Activated CD4-positive, alpha-beta T cell treated with anti-CD3 and anti-CD28 coated beads for 48 hours (primary cell): ENCODE measurements around the gene CASKIN1.
A peak's percentile ranks its signal among the peaks of the same experiment; 100 is the strongest.

Experiments used
- DNase-seq: peaks from one replicate; pipeline ENCODE4 v3.0.0-alpha.2; 2020

Gene CASKIN1

DNA sequence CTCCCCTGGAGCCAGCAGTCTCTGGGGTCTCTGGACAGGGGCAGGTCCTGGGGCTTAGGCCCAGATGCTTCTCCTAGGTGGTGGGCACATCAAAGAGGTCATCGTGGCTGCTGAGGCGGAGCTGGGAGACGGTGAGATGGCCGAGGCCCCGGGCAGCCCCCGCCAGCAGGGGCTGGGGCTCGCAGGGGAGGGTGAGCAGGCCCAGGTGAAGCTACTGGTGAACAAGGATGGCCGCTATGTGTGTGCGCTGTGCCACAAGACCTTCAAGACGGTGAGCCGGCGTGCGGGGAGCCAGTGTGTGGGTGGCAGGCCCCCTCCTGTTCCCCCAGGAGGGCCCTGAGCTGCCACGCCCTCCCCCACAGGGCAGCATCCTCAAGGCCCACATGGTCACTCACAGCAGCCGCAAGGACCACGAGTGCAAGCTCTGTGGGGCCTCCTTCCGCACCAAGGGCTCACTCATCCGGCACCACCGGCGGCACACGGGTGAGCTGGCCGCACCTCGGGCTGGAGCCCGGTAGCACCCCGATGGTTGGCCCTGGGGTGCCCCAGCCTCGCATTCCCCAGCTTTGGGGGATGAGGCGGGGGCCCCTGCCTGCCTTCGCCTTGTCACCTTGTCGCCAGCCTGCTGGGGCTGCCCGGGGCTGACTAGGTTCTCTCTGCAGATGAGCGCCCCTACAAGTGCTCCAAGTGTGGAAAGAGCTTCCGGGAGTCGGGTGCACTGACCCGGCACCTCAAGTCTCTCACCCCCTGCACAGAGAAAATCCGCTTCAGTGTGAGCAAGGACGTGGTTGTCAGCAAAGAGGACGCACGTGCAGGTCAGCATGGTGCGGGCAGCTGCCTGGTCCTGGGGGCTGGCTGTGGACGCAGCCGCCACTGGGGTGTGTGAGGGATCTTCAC is 35.9 kb upstream of the CASKIN1 start:
- DNase-seq = no peak

DNA sequence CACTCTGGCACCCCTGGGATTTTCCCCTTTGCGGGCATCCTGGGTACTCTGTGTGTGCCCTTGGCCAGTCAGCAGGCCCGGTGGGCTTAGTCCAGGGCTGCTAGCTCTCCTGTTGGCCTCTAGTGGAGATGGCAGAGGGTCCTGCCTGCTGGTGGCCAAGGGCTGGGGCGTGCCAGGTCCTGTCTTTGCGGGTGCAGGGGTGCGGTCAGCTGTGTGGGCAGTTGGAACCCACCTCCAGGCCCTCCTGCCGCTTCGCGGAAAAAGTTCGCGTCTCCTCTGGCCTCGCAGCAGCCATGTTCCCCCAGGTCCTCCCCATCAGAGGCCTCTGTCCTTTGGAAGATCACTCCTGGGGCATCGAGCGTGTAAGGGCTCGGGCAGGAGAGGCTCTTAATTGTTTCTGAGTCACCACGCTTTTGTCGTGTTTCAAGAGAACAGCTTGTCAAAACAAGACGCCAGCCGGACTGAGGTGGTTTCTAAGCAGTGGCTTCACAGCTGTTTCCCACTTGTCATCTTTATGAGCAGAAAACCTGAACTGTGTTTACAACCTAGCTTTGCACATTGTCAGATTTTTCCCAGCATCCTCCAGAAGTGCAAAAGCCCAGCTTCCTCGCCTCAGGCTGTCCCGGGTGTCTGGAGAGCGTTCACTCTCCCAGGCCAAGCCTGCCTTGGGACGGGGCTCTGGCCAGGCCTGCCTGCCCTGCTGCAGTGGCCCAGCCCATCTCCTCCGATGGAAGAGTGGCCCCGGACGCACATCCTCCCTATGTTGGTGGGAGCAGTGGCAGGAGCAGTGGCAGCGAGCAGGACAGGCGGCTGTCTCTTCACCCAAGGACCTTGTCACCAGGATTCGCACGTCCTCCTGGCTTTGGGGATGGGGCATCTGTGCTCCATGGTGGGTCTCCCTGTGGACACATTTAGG is 34.9 kb upstream of the CASKIN1 start:
- DNase-seq = no peak

DNA sequence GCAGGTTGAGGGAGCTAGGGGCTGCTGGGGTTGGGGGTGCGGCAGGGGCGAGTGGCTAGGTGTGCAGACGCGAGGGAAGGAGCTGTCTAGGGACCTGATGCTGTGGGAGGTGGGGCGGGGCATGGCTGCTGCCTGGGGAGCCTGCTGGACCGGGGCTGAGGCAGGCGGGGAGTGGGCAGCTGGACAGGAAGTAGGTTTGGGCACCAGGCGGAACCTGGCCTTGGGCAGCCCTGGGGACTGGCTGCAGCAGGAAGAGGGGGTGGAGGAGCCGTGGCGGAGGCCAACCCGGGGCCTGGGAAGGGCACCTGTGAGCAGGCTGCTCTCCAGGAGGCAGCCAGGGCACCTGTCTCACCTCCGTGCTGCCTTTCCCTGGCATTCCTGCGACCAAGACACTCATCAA is 34.0 kb upstream of the CASKIN1 start:
- DNase-seq = no peak

DNA sequence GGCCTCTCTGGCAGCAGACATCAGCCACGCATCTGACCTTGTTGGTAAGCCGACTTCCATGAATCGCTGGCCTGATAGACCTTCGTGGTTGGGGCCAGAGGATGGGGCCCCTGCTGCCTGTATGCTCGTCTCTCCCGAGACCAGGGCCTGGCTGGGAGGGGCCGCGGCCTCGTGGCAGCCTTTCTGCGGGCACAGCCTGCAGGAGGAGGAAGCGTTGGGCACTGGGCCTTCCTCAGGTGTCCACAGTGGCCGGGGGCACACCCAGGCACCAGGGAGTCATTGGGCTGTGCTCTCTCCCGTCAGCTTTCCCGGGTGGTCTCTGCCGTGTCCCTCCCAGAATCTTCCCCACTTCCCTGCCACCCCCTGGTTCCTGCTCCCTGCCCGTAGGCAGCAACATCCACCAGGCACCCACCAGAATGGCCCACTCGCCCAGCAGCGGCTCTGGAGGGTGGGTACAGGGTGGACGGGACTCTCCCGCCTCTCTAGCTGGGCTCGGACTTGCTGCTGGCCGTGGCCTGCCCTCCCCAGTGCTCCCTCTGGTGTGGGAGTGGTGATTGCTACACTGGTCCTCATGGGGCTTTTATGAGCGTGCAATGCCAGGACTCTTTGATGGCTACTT is 33.3 kb upstream of the CASKIN1 start:
- no peak for DNase-seq

DNA sequence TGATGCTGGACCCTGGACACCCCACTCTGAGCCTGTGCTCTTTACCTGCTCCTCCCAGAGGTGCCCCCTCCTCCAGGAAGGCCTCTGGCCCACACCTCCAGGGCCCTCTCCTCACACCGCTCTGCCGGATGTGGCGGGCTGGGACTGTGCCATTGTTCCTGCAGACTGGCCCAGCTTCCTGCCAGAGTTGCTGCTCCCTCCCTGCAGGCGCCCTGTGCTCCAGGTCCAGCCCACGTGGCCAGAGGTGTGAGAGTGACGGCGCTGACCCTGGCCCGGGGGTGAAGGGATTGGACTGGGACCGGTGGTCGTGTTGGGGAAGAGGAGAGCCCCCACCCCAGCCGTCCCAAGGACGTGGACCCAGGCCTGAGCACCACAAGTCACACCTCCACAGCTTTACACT is 32.7 kb upstream of the CASKIN1 start:
- no peak for DNase-seq

DNA sequence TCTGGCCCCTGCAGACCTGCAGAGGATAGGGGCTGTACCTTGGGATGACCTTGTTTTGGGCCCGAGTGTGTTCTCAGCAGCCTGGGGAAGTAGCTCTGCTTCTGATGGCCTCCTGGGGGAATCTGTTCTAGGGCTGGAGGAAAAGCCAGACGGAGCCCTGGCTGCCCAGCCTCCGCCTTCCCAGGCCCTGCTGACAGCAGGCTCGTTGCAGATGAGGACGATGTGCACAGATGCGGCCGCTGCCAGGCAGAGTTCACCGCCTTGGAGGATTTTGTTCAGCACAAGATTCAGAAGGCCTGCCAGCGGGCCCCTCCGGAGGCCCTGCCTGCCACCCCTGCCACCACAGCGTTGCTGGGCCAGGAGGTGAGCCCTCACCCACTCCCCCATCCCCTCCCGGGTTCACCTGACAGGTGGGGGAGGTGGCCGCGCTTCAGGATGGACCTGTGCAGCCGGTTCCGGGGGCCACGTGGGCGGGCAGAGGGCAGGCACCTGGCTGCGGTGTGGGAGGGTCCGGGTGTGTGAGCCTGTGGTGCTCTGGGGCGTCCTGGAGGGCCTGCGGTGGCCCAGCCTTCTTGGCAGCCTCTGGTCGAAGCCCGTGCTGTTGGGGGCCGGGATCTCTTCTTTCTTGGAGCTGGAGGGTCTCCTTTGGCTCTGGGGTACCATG is 31.9 kb upstream of the CASKIN1 start:
- DNase-seq = no peak

DNA sequence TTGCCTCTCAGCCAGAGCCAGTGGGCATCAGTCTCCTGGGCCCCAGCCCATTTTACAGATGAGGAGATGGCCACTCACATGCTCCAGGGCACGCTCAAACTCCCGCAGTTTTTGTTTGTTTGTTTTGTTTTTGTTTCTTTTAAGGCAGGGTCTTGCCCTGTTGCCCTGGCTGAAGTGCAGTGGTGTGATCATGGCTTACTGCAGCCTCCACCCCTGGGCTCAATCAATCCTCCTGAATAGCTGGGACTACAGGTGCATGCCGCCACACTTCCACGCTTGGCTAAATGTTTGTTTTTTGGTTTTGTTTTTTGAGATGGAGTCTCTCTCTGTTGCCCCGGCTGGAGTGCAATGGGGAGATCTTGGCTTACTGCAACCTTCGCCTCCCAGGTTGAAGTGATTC is 30.5 kb upstream of the CASKIN1 start:
- DNase-seq = no peak

DNA sequence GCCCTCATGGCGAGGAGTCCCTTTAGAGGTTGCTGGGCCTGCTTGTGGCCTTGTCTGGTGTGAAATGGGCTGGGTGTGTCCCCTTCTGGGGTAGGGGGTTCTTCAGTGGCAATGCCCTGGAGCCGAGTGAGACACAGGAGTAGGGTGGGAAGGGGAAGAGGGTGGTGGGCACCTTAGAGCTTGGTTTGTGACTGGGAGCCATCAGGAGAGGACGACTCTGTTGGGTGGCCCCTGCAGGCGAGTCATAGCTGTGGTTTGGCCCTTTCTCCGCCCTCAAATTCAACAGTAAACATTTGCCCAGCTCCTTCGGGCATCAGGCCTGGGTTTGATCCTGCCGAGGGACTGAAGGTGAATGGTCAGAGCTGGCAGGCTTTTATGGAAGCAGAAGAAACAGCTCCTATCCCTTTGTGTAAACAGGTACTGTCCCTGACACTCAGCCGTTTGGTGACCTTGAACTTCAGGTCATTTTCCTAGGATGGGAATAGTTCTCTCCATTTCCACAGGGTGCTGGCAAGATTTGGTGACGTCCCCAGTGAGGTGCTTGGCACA is 29.9 kb upstream of the CASKIN1 start:
- DNase-seq = no peak

DNA sequence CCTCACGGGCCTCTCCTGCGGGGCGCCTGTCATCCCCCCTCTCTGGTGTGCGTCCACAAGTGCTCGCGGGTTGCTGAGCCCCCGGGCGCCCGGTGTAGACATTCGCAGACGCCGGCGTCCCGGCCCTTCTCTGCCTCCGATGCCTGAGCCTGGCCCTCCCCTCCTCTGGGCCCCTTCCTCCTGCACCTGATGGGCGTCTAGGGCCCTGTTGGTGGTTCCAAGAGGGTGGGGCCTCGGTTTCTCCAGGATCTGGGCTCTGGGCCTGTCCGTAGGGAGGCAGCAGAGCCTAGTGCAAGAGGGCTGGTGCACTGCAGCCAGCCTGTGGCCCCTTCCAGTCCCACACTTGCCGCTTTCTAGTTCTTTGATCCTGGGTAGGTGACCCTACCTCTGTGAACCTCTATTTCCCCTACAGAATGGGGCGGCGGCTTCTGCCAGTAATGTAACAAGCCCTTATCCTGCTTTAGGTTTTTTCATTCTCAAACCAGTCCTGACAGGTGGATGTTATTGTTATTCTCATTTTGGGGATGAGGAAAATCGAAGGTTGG is 27.6 kb upstream of the CASKIN1 start:
- peak; percentile 48 for DNase-seq

DNA sequence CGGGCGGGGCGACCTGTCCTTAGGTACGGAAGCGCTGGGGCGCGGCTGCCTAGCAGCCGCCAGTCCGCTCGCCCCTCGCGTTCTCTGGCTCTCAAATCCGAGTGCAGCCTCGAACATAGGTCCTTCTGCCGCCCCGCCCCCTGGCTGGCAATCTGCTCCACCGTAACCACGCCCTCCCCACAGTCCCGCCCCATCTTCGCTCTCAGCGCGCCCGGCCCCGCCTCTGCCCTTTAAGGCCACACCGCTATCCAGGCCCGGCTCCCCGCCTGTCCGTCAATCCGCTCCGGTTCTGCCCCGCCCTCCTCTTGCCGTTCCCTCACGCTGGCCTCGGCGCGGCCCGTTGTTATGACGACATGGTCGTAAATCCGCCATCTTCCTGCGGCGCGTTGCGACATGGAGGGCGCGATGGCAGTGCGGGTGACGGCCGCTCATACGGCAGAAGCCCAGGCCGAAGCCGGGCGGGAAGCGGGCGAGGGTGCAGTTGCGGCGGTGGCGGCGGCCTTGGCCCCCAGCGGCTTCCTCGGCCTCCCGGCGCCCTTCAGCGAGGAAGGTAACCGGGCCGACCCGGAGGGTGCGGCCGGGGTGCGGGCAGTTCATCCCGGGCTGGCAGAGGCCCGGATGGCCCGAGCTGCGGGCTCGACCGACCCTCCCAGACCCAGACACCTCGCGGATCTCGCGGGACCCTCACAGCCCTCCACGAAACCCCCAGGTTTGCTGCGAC is 27.0 kb upstream of the CASKIN1 start, which contains the start of gene E4F1:
TSS of gene E4F1 (plus strand) at position 371 of the 721 bp plus-strand sequence. CDS start at position 394, 23 bp downstream.
- peak; percentile 100 for DNase-seq

DNA sequence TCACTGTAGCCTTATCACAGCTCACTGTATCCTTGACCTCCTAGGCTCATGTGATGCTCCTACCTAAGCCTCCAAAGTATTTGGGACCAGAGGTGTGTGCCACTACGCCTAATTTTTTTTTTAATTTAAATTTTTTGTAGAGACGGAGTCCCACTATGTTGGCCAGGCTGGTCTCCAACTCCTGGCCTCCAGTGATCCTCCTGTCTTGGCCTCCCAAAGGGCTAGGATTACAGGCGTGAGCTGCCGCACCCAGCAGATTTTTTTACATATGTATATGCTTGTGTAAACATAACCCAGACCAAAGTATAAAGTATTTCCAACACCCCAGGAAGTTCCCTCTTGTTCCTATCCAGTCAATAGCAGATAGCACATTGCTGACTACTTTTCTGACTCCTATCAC is 19.9 kb upstream of the CASKIN1 start:
- no peak for DNase-seq

DNA sequence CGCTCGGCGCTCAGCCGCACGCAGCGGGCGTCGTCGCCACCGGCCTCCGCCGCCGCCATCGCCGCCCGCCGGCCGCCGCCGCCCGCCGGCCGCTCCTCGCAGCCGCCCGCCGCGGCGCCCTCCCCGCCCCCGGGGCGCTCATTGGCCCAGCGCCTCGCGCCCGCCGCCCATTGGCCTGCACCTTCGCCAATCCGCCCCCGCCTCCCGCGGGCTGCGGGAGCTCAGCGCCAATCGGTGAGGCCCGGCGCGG is 18.2 kb upstream of the CASKIN1 start, which contains the start of gene PGP:
TSS of gene PGP (minus strand) at position 122 of the 250 bp plus-strand sequence. CDS start at position 59, 63 bp downstream.
- DNase-seq = no peak

DNA sequence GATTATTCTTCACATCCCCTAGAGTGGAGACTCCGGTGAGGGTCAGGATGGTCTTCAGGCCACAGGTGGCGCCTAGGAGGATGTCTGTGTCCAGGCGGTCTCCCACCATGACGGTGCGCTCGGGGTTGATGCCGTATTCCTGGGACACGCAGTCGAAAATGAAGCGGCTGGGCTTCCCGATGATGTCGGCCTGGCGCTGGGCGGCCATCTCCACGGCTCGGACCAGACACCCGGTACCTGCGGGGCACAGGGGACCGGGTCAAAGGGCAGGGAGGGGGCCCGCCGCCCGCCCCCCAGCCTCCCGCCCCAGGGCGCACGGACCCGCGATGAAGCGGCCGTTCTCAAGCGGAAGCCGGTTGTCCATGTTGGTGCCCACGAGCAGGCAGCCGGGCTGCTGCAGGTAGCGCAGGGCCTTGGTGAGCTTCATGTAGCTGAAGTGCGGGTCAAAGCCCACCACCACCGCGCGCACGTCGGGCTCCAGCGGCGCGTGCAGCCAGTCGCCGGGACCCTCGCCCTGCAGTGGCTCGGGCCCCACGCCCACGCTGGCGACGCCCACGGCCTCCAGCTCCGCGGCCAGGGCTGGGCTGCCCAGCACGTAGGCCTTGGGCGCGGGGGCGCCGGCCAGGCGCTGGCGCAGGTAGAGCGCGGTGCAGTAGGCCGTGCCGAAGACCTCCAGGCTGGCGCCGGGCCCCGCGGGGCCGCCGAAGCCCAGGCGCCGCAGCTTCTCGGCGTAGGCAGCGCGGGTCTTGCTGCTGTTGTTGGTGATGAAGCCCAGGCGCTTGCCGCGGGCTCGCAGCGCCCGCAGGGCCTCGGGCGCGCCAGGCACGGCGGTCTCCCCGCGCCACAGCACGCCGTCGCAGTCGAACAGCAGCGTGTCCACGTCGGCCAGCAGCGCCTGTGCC is 17.7 kb upstream of the CASKIN1 start:
- DNase-seq = no peak

DNA sequence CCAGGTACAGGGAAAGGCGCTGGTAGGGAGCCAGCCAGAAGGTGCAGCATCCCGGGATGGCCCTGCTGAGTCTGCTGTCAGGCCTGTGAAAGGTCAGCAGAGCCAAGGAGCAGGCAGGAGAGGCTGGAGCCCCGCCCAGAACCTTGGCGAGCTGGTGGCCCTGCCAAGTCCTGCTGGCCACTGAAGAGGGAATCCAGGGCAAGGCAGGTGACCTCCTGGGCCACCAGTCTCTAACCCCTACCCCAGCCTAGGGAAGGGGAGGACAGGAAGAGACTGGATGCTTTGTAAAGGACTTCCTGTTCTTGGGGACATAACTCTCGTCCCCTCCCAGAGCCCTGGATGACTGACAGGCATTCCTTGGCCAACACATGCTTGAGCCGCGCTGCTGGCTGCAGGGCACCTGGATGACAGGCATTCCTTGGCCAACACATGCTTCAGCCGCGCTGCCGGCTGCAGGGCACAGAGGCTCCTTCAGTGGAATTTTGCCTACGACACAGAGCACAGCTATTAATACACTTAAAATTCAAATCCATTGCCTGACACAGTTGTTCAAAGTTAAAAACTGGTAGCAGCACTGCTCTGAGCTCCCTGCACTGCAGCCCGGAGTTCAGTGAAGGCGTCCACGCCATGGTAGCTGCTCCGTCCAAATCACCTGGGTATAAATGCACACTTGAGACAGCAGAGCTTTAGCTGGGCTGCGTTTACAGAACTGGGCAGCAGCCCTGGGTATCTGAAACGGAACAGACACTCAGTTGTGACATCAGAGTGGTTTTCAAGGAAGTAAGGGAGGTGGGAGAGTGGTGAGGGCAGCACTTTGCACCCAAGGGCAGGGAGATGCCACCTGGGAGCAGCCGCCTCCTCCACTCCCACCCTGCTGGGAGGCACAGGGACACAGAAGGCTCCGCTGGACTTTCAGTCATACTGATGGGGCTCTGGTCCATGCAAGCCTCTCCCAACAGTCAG is 16.2 kb upstream of the CASKIN1 start:
- no peak for DNase-seq

DNA sequence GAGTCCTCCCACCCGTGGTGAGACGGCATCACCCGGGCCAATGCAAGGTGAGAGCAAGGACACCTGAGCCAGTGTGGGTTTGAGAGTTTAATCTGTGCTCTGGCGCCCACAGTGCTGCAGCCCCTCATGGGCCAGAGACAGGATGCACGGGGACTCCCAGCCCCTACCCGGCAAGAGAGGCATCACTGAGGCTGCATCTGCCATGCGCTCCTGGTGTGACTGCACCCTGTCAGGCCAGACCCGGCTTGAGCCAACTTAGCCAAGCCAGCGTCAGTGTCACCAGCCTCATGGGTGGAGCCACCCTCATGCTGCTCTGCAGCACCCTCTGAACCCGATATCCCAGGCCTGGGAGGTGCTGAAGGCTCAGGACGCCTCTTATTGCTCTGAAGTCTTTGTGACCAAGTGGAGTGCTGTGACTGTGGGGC is 15.5 kb upstream of the CASKIN1 start:
- DNase-seq = no peak

DNA sequence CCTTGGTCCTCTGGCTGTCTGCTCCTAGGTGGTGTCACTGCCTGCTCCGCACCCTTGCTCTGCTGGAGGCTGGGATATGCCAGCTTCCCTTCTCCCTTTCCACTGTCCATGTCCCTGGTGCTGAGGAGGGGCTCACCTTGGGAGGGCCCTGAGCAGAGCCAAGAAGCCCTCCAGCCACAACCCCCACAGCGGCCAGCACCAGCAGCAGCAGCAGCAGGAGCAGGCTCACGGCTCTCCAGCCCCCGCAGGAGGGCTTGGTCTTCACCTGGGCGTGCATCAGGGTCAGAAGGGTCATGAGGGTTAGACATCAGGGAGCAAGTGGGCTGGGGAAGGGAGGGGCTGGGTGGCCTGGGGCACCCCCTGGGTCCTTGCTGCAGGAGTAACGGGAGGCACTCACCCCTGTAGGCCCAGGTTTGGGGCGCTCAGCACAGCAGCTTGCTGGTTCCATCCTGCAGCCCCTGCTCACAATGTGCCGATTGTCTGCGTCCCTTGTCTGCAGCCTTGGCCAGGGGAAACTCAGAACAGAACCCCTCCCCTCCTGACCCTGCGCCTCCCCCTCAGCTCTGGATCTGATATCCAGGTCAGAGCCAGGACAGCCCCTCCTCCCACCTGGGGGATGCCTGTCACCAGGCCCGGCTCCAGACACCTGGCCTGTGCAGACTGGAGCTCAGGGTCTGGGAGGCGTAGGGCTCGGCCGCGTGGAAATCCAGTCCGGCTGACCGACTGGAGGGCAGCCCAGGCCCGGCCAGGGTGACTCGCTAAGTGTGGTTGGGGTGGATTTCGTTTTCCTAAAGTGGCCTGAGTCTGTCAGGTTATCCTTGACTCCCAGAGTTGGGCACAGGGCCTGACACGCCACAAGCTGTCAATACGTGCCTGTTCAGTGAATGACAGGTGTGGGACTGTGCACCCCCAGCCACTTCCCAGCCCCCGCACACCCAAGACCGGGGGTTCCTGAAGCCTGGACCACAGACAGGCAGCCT is 14.3 kb upstream of the CASKIN1 start, which contains the start of gene BRICD5:
TSS of gene BRICD5 (minus strand) at position 478 of the 980 bp plus-strand sequence. CDS start at position 448, 30 bp downstream.
- no peak for DNase-seq

DNA sequence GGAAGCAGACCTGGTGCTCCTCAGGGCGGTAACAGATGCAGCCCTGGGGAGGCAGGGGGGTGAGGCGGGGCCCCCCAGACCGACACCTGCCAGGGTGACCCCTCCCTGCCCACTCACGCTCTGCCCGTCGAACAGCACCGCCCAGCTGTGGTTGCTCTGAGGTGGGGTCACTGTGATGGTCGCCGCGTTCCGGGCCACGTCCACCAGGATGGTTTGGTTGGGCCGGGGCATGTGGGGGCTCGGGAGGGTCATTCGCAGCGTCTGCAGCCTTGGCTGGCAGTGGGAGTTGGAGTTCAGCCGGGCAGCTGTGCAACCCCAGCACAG is 13.6 kb upstream of the CASKIN1 start:
- DNase-seq = no peak
